H1 (cell line): ENCODE data around the gene CCDC89. TPM values are rescaled to one million over a fixed set of nuclear protein-coding genes. Genes with fewer than 3 reads are reported as not detected.

Experiments used
- polyA plus RNA-seq, 7 experiments: library from polyadenylated mRNA; depleted of rRNA in 3 of 7; stranded (reverse) in 5 of 7; unstranded in 2 of 7; fragments of >200 nt in 5 of 7; fragments of 200-250 nt in 2 of 7; gene quantifications; 1 replicate in 5 of 7; 2 replicates in 1 of 7; 4 replicates in 1 of 7; pipeline versions ENCODE4 v1.2.1 to v1.2.3, GENCODE V29; 2011 to 2013; ENCODE audit warnings: missing spikeins in 2 of 7, mixed read lengths in 2 of 7
- total RNA-seq: library from RNA; stranded (reverse); fragmentation: NEBNext Ultra II Directional; extraction: Animal tissue kit (Norgen Biotek cat#: 25700); gene quantifications from 2 replicates; pipeline ENCODE4 v1.2.1, GENCODE V29; 2021

Gene CCDC89
- total and polyA plus RNA-seq, 2 of the 8 experiments (the other 6 are each of a cell fraction or from before 2014, with no cell fraction given): not detected

Other genes with a start within 250 kb of the CCDC89 start
- 14.3 and 17.0 TPM in 2 replicates for gene DLG2, start 58.9 kb downstream of the CCDC89 start, total RNA-seq
- 1.7 and 2.2 TPM in 2 replicates for gene DLG2, start 58.9 kb downstream of the CCDC89 start, polyA plus RNA-seq (2011; rRNA removed)
- 82.8 and 85.6 TPM in 2 replicates for gene TMEM126B, start 57.6 kb downstream of the CCDC89 start, total RNA-seq
- gene TMEM126B, start 57.6 kb downstream of the CCDC89 start, polyA plus RNA-seq (2011; rRNA removed): 58.5 and 101 TPM in 2 replicates
- gene TMEM126A, start 38.2 kb downstream of the CCDC89 start, total RNA-seq: 33.7 and 36.2 TPM in 2 replicates
- gene TMEM126A, start 38.2 kb downstream of the CCDC89 start, polyA plus RNA-seq (2011; rRNA removed): 24.8 and 58.7 TPM in 2 replicates
- 44.2 and 44.9 TPM in 2 replicates for gene CREBZF, start 21.1 kb downstream of the CCDC89 start, total RNA-seq
- 15.4 and 26.5 TPM in 2 replicates for gene CREBZF, start 21.1 kb downstream of the CCDC89 start, polyA plus RNA-seq (2011; rRNA removed)
- gene SYTL2, start 124.9 kb upstream of the CCDC89 start, total RNA-seq: 9.1 TPM in 2 replicates
- gene SYTL2, start 124.9 kb upstream of the CCDC89 start, polyA plus RNA-seq (2011; rRNA removed): 1.1 and 1.3 TPM in 2 replicates
- gene CCDC83, start 169.2 kb upstream of the CCDC89 start, total RNA-seq: not detected in 2 replicates
- gene CCDC83, start 169.2 kb upstream of the CCDC89 start, polyA plus RNA-seq (2011; rRNA removed): not detected in 2 replicates